ENCODE data around the gene PDE11A.

The PDE11A gene

DNA sequence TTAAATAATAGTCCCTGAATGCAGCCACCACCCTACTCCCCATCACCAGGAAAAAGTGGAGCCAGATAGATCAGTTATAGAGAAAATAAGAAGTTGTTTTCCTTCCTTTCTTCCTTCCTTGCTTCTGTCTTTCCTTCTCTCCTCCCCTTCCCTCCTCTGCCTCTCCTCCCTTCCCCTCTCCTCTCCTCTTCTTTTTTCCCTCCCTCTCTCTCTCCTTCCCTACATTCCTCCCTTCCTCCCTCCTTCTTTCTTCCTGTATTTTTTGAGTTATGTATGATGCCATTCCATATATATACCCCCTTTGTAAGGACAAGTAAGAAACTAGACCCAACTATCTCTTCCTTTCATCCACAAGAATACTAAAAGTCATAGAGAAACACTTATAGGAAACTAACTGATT, 414.3 kb downstream of the PDE11A start:
- no peak for DNase-seq

DNA sequence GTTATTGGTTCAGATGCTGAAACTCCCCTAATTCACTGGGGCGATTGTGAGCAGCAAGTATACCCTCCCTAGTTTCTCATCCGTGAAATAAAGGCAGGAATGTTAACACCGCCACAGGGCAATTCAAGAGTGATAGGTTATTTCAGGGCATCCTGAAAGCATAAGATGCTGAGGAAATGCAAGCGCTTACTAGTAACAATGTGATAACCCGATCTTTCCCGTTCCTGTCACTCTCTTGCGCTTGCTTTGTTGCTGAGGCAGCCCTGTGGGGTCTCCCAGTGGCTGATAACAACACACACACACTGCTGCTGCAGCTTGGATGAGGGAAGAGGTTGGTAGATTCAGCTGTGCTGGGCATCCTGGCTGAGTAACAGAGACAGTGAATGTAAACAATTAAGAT, 420.7 kb downstream of the PDE11A start:
- DNase-seq, result no peak

DNA sequence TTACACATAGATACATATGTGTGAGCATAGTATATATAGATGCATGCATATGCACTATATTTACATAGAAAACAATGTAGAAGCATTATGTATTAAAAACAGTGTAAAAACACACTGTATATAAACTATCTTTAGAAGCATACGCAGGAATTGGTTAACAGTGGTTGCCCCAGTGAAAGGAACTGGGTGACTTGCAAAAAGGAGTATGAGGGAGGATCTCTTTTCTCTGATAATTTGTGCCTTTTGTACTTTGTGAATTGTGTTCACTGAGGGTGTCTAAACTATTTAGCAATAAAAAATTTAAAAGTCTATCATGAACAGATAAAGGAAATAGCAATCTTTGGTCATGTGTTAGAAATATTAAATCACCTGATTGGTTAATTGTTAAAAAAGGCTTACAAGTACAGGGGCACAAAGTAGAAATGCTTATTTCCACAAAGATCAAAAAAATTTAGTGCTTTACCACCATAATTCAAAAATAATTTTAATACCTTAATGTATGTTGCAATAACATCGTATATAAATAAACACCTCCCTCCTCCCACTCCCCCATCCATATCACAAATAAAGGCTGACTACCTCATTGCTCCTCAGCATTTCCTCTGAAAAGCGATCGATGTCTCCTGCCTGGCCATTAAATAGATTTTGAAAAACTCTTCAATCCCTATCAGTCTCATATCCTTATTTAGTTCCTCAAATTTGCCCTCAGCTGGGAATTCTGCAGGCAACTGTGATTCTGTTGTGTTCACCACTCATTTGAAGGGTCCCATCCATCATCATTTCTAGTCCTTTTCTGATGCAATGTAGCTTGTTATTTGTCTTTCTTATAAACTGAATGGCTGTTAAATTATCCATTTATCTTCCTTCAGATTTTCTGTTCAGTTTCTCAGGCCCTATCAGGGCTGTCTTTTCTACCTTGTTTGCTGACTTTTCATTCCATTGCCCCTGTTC, 422.7 kb downstream of the PDE11A start:
- DNase-seq, result no peak

DNA sequence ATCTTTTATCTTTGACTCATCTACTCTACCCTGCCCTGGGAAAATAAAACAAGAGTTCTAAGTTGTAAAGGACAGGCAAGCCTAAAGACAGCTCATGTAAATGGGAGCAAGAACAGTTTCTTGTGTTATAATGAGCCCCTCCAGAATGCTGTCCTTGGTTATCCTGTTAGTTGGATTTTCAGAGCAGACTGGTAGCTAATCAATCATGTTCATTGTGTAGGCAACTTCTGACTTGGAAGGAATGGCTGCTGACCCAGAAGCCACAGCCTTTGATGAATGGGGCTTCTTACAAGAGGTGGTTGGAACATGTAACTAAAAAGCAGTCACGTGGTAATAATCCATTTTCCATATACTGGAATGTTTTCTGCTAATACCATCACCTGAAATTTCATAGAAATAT, 425.8 kb downstream of the PDE11A start:
- no peak for DNase-seq

GRCh38 chr2:177646241-177646640, 426.3 kb downstream of the PDE11A start:
- DNase-seq, result no peak

GRCh38 chr2:177641331-177641730, 431.2 kb downstream of the PDE11A start:
- DNase-seq, result no peak

GRCh38 chr2:177640423-177640822, 432.2 kb downstream of the PDE11A start:
- DNase-seq, result no peak

DNA sequence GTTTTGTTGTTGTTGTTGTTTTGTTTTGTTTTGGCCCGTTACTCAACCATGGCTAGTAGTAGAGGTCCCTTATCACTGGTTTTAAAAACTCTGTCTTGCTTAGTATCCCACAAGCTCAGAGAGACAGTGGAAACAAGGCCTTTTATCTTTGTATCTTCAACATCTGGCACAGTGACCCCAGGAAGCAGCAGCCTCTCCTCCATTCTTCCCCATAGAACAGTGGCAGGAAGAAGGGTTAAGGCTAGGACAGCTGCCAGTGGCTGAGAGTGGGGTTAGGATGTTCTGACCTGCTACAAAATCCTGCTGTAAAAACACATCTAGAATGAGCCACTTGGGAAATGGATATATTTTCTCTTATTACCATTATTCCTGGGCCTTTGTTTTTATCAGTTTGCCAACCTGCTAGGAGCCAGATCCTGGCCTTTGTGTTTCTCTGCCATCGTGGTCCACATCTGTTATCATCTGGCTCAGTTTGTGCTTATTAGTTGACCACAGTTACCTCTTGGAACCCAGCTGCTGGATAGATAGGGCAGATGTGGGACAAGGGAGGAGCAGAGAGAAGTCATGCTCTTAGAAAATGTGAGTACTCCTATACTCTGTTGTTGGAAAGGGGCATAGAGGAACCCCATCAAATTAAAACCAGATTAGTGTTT, 433.2 kb downstream of the PDE11A start:
- DNase-seq, result no peak

DNA sequence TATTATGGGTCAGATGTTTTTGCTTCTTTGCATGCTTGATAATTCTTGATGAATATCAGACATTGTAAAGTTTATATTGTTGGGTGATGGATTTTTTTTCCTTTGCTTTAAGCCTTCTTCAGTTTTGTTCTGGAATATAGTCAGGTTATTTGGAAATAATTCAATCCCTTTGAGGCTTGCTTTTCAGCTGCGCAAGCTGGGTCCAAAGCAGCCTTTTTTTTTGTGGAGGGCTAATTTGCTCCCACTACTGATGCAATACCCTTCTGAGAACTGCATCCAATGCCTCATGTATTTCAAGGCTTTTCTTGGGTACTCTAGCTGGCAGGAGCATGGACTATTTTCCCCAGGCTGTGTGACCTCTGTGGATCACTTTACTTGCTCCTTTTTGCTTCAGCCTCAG, 434.1 kb downstream of the PDE11A start:
- no peak for DNase-seq

- no peak for DNase-seq
Observed at GRCh38 chr2:177636672-177637071, 435.9 kb downstream of the PDE11A start.

DNA sequence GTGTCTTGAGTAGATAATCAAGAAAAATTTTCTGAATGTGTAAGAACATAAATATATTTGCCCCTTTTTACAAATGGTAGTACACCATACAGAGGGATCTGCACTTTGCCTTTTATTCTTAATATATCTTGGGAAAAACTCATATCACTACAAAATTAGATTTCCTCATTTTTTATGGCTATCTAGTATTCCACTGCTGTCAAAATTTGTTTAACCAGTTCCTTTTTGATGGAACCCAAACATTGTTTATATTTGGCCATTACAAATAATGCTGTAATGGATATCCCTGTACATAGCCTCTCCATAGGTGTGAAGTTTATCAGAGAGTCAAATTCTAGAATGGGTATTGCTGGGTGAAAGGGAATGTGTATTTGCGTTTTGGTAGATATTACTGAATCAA, 436.9 kb downstream of the PDE11A start:
- DNase-seq, result no peak

- DNase-seq, result no peak
Observed at GRCh38 chr2:177633910-177634294, 438.7 kb downstream of the PDE11A start.

GRCh38 chr2:177633111-177633510, 439.5 kb downstream of the PDE11A start:
- no peak for DNase-seq

DNA sequence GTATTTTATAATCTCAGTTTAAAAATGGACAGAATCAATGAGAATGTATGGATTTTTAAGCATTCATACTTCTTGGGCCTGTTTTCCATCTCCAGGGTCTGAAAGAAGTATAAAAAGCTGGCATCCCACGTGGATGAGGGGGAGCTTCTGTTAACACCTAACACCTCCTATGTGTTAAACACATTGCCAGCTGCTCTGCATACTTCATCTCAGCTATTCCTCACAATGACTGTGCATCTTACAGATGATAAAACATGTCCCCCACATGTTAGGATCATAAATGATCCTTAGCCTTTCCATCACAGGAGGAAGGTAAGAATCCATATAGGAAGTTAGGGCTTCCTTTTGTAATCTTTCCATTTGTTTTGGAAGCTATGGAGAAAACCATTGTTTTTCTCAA, 440.9 kb downstream of the PDE11A start:
- DNase-seq, result no peak

GRCh38 chr2:177629357-177630024, 443.1 kb downstream of the PDE11A start:
- DNase-seq, result no peak

- DNase-seq, result no peak
Observed at GRCh38 chr2:177628831-177629230, 443.7 kb downstream of the PDE11A start.

DNA sequence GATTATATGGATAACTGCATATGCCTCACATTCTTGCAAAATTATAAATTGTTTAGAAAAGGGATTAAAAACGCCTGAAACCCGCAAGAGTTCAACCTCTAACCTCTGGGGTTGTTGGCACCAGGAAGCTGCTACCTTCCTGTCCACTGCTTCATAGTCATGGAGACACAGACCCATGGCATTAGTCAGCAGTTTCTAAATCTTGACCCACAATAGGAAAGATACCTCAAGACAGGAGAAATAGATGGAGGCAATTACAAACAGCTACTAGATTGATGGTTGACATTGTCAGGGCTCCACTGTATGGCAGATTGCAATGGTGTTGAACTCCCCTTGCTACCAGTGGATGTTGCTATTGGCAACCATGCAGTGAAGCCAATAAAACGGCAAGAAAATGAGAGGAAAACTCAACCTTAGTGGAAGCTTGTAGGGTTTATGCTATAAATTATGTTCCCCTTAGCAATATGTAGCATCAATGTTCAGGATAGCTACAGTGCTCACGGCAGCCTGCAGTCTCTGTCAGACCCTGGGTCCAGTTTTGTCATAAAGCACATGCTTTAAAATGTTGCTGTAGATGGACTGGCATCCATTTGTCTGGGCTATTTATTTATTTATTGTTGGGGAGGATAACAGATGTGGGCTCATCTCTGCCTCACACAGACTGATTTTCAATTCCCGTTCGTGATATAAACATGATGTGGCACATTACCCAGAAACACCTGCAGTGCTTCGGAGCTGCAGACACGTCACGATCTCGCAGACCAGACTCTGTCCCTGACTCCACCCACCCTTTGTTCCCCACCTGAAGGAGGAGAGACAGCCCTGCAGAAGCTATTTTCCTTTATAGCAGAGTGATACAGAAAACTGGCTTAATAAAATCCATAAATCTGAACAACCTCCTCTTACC, 446.6 kb downstream of the PDE11A start:
- DNase-seq, result no peak

DNA sequence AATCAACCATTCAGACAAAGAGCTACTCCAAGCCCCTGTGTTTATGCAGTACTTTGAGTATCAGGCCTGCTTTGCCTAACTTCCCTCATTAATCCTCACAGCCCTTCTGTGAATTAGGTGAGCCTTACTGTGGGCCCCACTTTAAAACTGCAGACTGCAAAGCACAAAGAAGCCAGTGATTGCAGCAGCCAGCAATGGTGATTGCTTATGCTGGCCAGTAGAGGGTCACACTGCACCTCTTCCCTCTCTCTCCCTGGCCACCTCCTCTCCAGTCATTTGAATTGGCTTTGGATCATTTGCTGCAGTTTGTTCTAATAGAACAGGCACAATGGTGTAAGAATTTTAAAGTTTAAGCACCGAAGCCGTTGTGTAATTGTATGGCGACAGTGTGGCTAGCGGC, 450.1 kb downstream of the PDE11A start:
- no peak for DNase-seq

DNA sequence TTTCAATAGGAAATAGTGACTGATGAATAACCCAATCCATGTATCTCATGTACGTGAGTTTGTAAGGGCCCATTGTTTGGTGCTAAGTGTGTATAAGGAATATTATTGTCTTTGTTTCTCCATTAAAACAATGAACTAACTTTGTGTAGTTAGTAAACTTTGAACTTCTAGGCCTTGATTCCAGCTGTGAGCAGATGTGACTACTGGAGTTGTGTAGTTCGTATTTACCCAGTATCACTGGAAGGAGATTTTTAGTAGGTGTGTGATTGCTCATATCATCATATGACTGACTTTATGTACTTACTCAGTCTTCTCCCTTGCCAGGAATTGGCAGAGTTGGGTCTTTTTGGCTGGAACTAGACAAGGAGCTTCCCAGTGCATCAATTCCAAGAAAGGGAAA, 452.6 kb downstream of the PDE11A start:
- DNase-seq, result no peak

DNA sequence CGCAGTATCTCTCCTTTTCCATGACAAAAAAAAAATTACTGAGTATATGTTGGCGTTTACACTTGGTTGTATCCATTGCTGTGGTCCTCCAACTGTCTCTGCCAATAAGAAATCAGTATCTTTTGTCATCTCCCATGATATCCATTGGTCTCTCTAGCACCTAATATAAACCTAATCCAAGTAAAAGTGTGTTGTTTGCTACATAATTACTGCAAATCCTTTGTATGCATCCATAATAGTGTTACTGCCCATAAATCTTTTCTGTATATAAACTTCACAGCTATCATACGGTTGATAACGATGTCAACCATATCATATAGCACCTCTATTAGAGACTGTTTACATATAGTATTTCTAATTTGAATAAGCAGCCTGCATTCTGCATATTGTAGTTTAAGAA, 453.1 kb downstream of the PDE11A start:
- DNase-seq, result no peak

DNA sequence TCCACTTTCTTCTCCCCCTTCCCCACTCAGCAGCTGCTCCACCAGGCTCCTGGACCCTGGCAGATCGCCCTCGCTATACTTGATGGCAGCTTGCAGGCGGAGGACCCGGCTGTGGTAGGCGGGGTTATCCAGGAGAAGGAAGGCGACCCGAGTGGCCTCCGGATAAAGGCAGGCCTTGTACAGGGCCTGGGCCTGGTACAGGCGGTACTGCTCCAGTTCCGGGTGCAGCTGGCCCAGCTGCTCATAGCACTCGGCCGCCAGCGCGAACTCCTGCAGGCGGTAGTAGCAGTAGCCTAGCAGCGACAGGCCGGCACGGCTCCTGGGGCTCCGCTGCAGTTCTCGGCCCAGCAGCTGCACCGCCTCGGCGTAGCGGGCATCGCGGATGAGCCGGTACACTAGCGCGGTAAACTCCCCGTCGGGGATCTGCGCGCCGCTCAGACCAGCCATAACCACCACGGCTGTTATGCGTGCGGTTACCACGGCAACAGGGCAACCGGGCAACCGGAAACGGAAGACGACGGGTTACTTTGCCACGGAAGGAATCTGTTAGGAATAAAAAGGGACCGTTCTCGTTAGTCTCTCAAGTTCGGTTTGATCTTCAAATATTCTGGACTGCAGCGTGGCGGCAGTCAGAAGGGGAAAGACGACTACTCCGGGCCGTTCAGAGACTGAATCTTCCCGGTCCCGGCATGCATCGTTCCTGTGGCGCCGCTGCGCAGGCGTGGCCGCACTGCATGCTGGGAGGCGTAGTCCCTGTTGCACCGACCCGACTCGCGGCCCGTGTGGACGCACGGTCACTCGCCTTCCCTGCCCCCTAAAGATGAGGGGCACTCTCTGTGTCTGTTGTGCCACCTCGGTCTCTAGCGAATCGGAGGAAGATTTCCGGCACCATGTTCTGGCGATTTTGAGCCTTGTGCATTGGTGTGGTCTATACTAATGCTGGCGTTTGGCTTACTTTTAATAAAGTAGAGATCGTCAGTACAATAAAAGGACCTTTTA, 454.0 kb downstream of the PDE11A start:
- peak; percentile 91 for DNase-seq
